HG03469 (cell line): ENCODE measurements around the gene LEUTX.
"Not testable (repeated sequence)": the region's sequence is repeated elsewhere in the genome, so short reads cannot be mapped to it uniquely, and the experiment has no call there.

ENCODE experiments used
- ATAC-seq: cut with Tn5 transposase; IDR thresholded peaks from one replicate; pipeline ENCODE4 v1.9.1; 2021; ENCODE audit warnings: mild to moderate bottlenecking, moderate library complexity, moderate number of reproducible peaks; ENCODE audit not compliant: unreplicated experiment

The LEUTX gene, protein sequence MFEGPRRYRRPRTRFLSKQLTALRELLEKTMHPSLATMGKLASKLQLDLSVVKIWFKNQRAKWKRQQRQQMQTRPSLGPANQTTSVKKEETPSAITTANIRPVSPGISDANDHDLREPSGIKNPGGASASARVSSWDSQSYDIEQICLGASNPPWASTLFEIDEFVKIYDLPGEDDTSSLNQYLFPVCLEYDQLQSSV

DNA sequence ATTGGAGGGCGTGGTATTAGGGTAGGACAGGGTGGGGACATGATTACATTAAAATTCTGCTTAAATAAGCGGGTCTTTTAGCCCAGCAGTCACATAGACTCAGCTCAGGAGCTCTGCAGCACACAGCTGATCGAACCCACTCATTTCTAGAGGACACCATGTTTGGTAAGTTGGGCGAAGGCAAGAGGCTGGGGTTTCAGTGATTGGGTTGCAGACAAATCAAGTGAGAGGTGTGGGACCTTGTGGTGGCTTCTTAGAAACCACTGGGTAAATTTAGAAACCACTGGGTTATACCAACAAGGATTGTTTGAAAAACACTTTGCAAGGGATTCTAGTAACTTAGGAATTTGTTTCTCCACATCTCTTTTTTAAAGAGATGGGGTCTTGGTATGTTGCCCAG is at the start of gene LEUTX:
Gene LEUTX, plus strand, starts transcription at position 92 of the 400 bp plus-strand sequence. Its CDS starts 67 bp downstream, at position 159.
- no peak for ATAC-seq

DNA sequence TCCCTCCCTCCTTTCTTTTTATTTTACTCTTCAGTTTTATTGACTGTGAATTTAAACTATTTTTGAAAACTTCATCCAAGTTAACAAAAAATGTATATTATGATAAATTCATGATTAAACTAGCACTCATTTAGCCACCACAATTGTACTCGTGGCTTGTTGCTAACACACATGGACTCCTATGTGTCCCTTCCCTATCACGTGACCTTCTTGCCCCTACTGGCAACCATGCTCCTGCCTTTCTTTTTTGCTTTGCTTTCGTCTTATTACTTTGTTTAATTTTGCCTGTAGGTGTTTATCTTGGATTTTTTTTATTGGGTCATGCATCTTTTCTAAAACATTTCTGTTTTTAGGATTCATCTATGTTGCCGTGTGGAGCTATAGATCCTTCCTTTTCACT is 49.1 kb upstream of the LEUTX start:
- ATAC-seq, result no peak

DNA sequence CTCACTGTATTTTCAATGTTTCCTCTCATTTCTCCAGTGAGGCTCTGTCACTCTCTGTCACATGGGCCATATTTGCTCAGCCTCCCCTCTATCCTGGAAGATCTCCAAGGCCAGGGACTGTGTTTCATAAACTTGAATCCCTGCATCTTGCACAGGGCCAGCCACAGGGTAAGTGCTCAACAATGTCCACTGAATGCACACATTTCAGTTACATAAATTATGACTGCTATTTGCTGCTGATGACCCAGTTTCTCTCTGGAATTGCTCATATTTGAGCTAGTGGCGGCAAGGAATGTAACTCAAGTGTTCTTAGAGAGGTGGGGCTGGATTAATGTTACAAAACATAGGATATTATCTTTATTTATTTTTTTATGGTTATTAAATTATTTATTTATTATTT is 47.0 kb upstream of the LEUTX start:
- no peak for ATAC-seq

DNA sequence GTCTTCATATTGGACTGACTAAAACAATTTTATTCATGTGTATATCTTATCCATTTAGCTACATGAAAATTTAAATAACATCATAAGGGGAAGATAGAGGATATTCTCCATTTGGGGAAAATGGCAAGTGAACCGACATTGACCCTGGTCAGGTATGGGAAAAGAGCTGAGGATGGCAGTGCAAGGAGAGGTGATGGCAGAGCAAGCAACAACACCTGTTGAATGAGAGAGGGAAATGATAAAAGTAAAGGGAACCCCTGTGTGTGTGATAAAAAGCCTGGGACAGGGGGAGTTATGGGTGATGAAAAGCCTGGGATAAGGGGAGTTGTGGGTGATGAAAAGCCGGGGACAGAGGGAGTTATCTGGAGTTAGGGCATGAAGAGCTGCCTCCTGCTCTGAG is 44.8 kb upstream of the LEUTX start:
- ATAC-seq, result no peak

DNA sequence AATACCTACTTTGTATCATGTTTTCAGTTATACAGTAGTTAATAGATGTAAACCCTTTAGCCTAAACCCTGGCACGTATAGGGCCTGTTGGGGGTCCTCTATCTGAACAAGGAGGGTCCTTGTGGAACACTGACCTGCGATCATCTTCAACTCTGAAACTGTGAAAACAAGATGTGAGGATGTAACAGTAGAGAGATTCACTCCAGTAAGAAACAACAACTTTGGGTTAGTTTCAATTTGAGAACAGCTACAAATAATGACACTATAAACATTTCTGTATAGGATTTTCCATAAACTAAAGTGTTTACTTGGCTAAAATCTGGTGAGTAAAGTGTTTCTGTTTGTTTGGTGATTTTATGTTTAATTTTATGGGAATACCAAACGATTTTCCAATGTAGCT is 43.0 kb upstream of the LEUTX start:
- ATAC-seq, result no peak

DNA sequence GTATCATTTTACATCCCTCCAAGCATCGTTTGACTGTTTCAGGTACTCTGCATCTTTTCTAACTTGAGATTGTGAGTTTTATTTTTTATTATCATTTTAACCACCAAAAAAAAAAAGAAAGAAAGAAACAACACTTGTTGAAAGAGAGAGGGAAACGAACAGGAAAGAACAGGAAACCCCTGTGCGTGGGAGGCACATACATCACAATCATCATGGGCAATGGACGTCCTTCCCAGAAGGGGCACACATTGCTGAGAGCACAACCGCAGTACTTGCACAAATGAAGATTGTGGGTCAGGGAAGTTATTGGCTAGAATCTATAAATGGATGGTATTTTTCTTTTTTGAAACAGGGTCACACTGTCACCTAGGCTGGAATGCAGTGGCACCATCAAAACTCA is 42.6 kb upstream of the LEUTX start:
- no peak for ATAC-seq

DNA sequence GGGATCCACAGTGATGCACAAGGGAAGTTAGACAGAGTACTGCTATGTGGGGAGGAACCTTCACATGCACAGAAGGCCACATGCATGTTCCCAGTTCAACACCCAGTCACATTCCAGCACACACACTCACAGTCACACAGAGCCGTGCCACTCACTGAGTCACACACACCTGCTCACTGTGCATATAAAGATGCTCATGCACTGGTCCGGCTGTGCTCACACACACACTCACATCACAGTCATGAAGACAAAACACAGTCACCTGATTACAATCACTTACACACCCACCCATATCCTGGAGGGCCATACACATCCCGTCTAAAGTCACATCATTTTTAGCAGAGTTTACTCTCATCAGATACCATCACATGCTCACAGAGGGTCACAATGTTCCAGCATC is 41.3 kb upstream of the LEUTX start:
- no peak for ATAC-seq

DNA sequence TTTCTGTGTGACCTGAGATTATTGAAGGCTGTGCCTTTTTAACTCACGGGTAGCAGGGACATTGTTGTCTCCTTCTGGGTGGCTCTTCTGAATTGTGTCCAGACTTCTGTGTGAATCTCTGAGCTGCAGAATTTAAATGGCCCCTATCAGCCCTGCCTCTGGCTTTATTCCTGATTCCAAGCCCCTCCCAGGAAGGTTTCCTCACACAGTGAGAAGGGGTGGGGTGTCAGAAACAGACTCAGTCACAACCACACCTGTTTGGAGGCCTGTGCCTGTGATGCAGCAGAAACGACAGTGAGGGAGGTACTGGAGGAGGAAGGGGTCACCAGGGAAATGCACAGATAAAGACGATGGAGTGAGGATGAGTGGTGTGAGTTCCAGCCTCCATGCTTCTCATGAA is 40.8 kb upstream of the LEUTX start, which contains the start of gene CLC:
Gene CLC, minus strand, starts transcription at position 139 of the 400 bp plus-strand sequence. Its CDS starts 77 bp downstream, at position 62.
- ATAC-seq, result no peak

DNA sequence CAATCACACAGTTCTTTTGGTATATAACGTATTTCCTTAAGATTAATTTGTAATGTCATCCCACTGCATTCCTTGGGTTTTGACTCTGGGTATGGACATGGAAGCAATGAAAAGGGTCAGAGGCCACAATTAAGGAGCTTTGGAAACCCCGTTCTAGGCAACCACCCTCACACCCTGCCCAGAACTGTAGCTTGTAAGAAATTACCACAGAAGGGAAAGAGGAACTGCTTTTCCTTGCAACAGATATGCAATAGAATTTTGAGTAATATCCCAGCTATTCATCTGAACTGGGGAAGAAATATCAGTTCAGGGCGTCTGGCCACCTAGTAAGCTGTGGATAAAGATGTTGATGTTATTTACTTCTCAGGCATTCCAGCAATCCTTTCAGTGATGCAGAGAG is 39.8 kb upstream of the LEUTX start:
- ATAC-seq, result no peak

DNA sequence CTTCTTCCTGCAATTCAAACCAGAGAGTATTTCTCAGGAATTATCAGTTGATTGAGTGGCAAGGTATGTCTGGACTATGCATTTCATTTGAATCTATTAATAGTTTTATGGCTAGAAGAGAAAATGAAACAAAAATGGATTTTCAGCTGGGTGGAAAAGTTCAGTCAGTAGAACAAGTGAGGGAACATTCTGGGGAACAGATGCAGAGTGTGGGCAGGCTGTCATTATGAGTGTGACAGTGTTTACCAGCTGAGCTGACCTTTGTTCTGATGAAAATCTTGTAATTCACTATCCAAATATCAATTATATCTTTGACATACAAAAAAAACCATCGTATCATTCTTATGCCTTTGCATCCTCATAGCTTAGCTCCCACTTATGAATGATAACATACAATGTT is 38.3 kb upstream of the LEUTX start:
- no peak for ATAC-seq

DNA sequence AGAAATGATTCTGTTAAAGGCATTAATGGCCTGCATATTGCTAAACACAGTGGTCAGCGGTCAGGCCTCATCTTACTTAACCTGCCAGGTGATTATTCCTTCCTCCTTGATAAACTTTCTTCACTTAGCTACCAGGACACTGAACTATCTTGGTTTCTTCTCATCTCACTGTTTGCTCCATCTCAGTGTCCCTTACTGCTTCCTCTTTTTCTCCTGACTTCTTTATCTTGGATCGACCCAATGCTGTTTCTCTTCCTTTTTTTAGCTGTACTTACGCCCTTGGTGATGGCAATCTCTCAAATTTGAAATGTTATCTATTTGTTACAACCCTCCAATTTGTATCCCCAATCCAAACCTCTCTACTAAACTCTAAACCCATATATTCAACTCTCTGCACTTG is 33.0 kb upstream of the LEUTX start:
- no peak for ATAC-seq

DNA sequence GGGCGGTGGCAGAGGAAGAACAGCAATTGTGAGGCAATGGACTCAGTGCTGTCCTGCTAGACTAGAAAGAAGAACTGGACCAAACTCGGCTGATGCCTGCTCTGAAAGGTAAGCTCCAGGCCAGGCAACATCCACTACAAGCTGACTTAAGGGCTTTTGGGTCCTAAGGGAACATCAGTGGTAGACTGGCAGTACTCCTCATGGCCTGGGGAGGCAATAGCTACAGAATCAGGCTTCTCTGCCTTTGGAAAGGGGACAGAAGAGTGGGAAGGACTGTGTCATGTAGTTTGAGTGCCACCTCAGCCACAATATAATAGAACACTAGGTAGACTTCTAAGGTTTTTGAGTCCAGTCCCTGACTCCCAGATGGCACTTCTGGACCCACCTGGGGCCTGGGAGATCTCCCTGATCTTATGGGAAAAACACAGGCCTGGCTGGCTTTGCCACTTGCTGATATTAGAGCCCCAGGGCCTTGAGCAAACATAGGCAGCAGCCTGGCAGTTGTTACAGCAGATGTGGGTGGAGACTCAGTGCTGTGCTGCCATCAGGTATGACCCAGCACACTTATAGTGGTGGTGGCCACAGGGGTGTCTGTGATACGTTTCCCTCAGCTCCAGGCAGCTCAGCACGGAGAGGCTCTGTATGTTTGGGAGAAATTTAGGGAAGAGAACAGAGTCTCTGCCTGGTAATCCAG is 31.7 kb upstream of the LEUTX start:
- no peak for ATAC-seq

DNA sequence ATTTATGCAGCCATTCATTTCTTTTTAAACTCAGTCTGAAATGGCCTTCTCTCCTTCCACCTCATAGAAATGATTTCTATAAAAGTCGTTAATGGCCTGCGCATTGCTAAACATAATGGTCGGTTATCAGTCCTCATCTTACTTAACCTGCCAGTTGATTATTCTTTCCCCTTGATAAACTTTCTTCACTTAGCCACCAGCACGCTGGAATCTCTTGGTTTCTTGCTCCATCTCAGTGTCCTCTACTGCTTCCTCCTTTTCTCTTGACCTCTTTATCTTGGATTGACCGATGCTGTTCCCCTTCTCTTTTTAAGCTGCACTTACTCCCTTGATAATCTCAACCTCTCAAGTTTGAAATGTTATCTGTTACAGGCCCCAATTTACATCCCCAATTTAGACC is 28.7 kb upstream of the LEUTX start:
- ATAC-seq, result no peak

DNA sequence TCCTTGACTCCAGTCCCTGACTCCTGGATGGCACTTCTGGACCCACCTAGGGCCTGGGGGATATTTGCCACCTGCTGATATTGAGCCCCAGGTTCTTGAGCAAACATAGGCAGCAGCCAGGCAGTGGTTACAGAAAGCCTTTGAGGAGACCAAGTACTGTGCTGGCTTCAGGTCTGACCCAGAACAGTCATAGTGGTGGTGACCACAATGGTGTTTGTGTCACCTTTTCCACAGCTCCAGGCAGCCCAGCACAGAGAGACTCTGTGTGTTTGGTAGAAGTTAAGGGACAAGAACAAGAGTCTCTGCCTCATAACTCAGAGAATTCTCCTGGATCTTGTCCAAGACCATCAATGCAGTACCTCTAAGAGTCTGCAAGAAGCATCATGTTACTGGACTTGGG is 26.3 kb upstream of the LEUTX start:
- no peak for ATAC-seq

DNA sequence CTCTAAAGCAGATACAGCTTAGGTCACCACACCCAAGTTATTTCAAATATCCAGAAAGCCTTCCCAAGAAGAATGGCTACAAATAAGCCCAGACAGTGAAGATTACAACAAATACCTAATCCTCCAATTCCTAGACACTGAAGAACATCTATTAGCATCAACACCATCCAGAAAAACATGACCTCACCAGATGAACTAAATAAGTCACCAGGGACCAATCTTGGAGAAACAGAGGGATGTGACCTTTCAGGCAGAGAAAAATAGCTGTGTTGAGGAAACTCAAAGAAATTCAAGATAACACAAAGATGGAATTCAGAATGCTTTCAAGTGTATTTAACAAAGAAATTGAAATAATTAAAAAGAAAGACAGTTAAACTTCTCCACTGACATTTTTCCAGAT is 25.9 kb upstream of the LEUTX start:
- no peak for ATAC-seq

DNA sequence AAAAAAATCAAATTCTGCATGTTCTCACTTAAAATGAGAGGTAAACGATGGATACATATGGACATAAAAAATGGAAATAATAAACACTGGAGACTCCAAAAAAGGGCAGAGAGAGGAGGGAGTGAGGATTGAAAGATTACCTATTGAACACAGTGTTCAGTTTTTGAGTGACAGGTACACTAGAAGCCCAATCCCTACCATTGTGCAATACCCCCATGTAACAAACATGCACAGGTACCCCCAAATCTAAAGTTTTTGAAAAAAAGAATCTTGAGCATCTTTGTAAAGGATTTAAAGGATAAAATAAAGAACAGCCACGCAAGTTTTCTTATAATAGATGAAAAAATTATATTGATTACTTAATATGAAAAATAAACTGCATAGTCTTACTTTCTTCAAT is 24.1 kb upstream of the LEUTX start:
- ATAC-seq, result no peak

DNA sequence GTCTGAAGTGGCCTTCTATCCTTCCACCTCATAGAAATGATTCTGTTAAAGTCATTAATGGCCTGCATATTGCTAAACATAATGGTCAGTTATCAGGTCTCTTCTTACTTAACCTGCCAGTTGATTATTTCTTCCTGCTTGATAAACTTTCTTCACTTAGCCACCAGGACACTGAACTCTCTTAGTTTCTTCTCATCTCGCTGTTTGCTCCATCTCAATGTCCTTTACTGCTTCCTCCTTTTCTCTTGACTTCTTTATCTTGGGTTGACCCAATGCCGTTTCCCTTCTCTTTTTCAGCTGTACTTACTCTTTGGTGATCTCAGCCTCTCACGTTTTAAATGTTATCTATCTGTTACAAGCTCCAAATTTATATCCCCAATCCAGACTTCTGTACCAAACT is 23.7 kb upstream of the LEUTX start:
- ATAC-seq, result no peak

DNA sequence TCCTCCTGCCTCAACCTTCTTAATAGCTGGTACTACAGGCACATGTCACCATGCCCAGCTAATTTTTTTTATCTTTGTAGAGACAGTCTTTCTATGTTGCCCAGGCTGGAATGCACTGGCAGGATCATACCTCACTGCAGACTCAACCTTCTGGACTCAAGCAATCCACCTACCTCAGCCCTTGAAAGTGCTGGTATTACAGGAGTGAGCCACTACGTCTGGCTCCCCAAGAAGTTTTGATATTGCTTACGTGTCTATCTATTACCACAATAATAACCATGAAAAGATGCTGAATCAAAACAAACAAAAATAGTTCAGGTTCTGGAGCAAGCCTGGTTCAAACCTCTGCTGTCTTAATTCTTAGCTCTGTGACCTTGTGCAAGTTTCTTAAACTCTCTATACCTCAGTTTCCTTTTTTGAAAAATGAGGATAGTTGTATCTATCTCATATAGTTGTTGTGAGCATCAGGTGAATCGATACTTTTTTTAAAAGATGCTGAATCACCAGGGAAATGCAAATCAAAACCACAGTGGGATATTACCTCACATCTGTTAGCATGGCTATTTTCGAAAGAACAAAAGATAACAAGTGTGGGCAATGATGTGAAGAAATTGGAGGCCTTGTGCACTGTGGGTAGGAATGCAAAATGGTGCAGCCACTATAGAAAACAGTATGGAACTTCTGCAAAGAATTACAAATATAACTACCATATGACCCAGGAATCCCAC is 19.0 kb upstream of the LEUTX start:
- no peak for ATAC-seq

DNA sequence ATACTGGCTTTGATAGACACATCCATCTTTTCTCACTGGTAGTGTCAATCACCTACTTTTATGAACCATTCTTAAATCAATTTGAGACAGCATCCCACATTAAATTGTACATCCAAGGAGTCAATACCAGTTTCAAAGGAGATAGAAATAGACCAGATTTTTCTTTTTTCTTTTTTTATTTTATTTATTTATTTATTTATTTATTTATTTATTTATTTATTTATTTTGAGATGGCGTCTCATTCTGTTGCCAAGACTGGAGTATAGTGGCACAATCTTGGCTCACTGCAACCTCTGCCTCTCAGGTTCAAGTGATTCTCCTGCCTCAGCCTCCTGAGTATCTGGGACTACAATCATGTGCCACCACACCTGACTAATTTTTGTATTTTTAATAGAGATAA is 16.8 kb upstream of the LEUTX start:
- ATAC-seq, result not testable (repeated sequence)

DNA sequence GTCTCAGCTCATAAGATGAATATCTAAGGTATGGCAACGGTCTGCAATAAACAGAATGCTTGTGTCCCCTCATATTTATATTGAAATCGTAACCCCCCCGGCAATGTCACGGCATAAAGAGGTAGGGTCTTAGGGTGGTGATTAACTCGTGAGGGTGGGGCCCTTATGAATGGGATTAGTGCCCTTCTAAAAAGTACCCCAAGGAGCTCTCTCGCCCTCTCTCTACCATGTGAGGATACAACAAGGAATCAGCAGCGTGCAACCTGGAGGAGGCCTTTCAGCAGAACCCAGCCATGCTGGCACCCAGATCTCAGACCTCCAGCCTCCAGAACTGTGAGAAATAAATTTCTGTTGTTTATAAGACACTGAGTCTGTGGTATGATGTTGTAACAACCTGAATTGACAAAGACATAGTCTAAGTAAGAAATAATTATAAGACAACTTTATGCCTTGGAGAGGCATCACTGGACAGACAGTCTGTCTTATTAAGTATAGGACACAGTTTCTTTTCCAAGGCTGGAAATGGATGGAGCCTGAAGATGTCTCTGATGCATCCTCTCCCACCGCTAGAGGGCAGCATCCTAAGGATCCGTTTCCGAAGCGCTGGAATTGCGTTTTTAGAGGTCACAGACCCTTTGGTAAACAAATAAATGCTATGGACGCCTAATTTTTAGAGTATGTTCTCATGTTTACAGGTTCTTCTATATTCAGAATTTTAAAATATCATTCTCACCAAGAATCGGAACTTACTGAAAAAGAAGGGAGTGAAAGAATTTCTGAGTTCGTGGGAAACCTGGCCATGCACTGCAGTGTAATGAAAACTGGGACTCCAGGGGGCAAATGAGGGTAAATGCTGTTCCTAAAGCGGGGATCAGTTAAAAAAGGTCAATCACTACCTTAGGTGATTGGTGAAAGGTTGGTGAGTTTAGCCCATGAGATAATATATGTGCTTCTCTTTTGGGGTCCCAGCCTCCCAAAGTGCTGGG is 13.3 kb upstream of the LEUTX start:
- no peak for ATAC-seq

DNA sequence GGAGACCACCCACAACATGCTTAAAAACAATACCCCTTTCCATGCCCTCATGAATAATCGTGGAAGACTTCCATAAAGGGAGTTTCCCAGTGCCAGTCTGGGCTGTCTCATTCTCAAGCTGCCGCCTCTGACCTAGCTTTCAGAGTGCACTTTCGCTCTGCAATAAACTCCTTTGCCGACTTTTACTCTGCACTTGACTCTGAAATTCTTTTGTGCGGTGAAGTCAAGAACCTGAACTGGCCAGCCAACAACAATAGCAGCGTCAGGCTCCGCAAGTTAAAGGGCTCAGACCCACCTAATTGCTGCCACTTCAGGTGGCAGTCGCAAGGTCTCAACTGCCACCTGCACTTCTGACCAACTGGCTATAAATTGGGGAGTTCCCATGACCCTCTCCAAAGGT is 10.3 kb upstream of the LEUTX start:
- ATAC-seq, result no peak
